ENCODE results near the gene MTHFD2L. TPM values are rescaled to one million over a fixed set of nuclear protein-coding genes. Genes with fewer than 3 reads are reported as not detected.

The MTHFD2L gene
- total RNA-seq, 2 experiments from 2014 or later: 7.3 to 8.1 TPM

GRCh38 chr4:74168841-74169240, 10.9 kb downstream of the MTHFD2L start:
- H3K9me3 Mint-ChIP-seq: no peaks in the 10 kb centered on the region
- ChIA-PET POLR2A (no interaction called here), CTCF (no interaction called here)
- intact Hi-C loops (cut with micrococcal nuclease): no loop called here
- H3K4me3 Mint-ChIP-seq: no peak overlapping the region
- H3K27ac Mint-ChIP-seq: no peak overlapping the region
- DNase-seq (no peak), ATAC-seq (no peak)
- no peak for TF ChIP-seq CTCF (IDR thresholded peaks at IDR 0.05)
- H3K36me3 Mint-ChIP-seq (ENCODE audit: low read depth): peaks cover 13% of the 10 kb centered on the region
- H3K4me1 Mint-ChIP-seq (ENCODE audit: low read depth): peaks cover 17% of the 10 kb centered on the region
- no peaks in the 10 kb centered on the region for H3K27me3 Mint-ChIP-seq

GRCh38 chr4:74173321-74173720, 15.4 kb downstream of the MTHFD2L start:
- ATAC-seq (no peak), DNase-seq (no peak)
- ChIA-PET CTCF (no interaction called here), POLR2A (no interaction called here)
- Mint-ChIP-seq H3K4me1 (ENCODE audit: low read depth) (peaks cover 5% of the 10 kb centered on the region), H3K27me3 (no peaks in the 10 kb centered on the region), H3K4me3 (no peak overlapping the region), H3K9me3 (no peaks in the 10 kb centered on the region), H3K36me3 (ENCODE audit: low read depth) (peaks cover 8% of the 10 kb centered on the region), H3K27ac (no peak overlapping the region)
- intact Hi-C loops (cut with micrococcal nuclease): no loop called here
- TF ChIP-seq CTCF (IDR thresholded peaks at IDR 0.05): no peak

- H3K27me3 Mint-ChIP-seq: no peaks in the 10 kb centered on the region
- no peaks in the 10 kb centered on the region for H3K4me1 Mint-ChIP-seq (ENCODE audit: low read depth)
- no peak for TF ChIP-seq CTCF (IDR thresholded peaks at IDR 0.05)
- H3K36me3 Mint-ChIP-seq (ENCODE audit: low read depth): peaks cover 8% of the 10 kb centered on the region
- intact Hi-C loops (cut with micrococcal nuclease): no loop called here
- no peak for ATAC-seq
- H3K27ac Mint-ChIP-seq: no peak overlapping the region
- ChIA-PET POLR2A (interaction anchor here (1.2 kb wide), 1 partner anchor 9 kb away, joined by 3 read pairs; no protein-coding TSS in a partner anchor), CTCF (no interaction called here)
- H3K4me3 Mint-ChIP-seq: no peak overlapping the region
- no peaks in the 10 kb centered on the region for H3K9me3 Mint-ChIP-seq
- no peak for DNase-seq
Observed at GRCh38 chr4:74174421-74174820, 16.5 kb downstream of the MTHFD2L start.

- POLR2A ChIA-PET: interaction anchor here (1.2 kb wide), 1 partner anchor 10 kb away, joined by 3 read pairs; no protein-coding TSS in a partner anchor
- Mint-ChIP-seq H3K36me3 (ENCODE audit: low read depth) (peaks cover 8% of the 10 kb centered on the region), H3K27me3 (no peaks in the 10 kb centered on the region), H3K9me3 (no peaks in the 10 kb centered on the region), H3K4me3 (no peak overlapping the region), H3K27ac (no peak overlapping the region), H3K4me1 (ENCODE audit: low read depth) (no peaks in the 10 kb centered on the region)
- intact Hi-C loops (cut with micrococcal nuclease): no loop called here
- no peak for TF ChIP-seq CTCF (IDR thresholded peaks at IDR 0.05)
- CTCF ChIA-PET: no interaction called here
- no peak for ATAC-seq
- no peak for DNase-seq
Observed at GRCh38 chr4:74174941-74175340, 17.0 kb downstream of the MTHFD2L start.

- ChIA-PET POLR2A (interaction anchor here (1.2 kb wide), 1 partner anchor 10 kb away, joined by 3 read pairs; no protein-coding TSS in a partner anchor), CTCF (no interaction called here)
- Mint-ChIP-seq H3K9me3 (no peaks in the 10 kb centered on the region), H3K36me3 (ENCODE audit: low read depth) (peaks cover 8% of the 10 kb centered on the region), H3K4me1 (ENCODE audit: low read depth) (no peaks in the 10 kb centered on the region), H3K27me3 (no peaks in the 10 kb centered on the region), H3K4me3 (no peak overlapping the region), H3K27ac (no peak overlapping the region)
- TF ChIP-seq CTCF (IDR thresholded peaks at IDR 0.05): no peak
- intact Hi-C loops (cut with micrococcal nuclease): no loop called here
- ATAC-seq (no peak), DNase-seq (no peak)
Observed at GRCh38 chr4:74175379-74175778, 17.5 kb downstream of the MTHFD2L start.
